ENCODE data around the gene PRCC.

PRCC gene

GRCh38 chr1:156744786-156745419 lies 22.4 kb upstream of the PRCC start:
- Histone ChIP-seq H3K27ac (peak overlapping the region; percentile 16 to 99), H3K4me3 (no peak overlapping the region)
- TF ChIP-seq CTCF (IDR thresholded peaks at IDR 0.05), result no peak
- DNase-seq (ENCODE audit: low spot score), result no peak

- peak overlapping the region; percentile 100 for H3K4me3 ChIP-seq
- DNase-seq (ENCODE audit: low spot score), result no peak
- no peak for TF ChIP-seq CTCF (IDR thresholded peaks at IDR 0.05)
These were observed 21.5 kb upstream of the PRCC start for GRCh38 chr1:156745881-156746280.

DNA sequence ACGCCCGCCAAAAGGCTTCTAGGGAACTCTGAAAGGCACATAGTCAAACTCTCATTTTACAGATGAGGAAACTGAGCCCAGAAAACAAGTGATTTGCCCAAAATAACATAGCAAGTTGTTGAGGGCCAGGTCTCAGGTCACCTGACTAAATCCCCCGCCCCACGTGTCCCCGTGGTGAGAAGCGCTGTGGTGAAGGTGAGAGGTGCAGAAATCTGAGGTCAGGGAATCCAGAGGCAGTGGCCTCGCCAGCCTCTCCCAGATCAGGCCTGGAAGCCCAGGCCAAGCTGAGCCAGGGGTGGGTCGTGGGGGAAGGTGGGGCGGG lies 21.0 kb upstream of the PRCC start:
- Histone ChIP-seq H3K4me3 (peak overlapping the region; percentile 100), H3K27ac (peak overlapping the region; percentile 98 to 99)
- DNase-seq (ENCODE audit: low spot score), result no peak
- TF ChIP-seq CTCF (IDR thresholded peaks at IDR 0.05), result no peak

More at GRCh38 chr1:156745881-156746280, 21.5 kb upstream of the PRCC start:
- peak overlapping the region; percentile 98 to 99 for H3K27ac ChIP-seq

DNA sequence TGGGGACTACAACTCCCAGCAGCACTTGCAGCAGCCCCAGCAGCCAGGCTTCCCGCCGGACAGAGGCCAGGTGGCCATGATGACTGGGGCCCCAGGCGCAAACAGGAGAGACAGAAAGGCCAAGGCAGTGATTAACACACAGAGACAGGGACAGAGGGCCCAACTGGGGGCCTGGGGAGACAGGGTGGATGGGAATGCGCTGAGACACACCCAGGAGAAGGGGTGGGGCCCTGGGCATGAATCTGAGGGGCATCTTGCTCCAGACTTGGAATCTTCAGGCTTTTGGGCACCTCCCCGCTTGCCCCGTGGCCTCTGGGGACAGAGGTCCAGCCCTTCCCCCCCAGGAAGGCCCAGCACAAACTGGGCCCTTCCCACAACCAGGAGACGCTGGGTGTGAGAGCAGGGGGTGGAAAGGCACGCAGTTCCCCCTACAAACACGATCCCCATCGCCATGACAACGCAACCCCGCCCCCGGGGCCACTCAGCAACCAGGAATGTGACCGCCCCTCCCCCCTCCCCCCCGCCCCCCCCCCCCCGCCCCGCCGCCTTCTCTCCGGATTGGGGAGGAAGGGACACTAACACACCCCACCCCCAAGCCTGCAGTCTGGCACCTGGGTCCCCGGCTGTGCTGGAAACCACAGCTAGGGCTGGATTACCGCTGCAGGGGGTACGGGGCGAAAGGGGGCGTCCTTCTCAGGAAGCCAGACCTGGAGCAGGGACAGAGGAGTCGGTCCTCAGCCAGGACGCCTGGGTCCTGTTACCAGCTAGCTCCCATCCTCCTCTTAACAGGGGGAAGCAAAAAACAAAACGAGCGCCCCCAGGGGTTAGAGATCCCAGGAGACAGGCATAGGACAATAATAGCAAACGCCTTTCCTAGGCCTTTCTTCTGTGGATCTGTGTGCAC lies 20.4 kb upstream of the PRCC start:
- peak; percentile 98 for DNase-seq (ENCODE audit: low spot score)
- Histone ChIP-seq H3K4me3 (peak overlapping the region; percentile 100), H3K27ac (peak overlapping the region; percentile 98 to 99)
- no peak for TF ChIP-seq CTCF (IDR thresholded peaks at IDR 0.05)

GRCh38 chr1:156747742-156748669 lies 19.3 kb upstream of the PRCC start:
- no peak for TF ChIP-seq CTCF (IDR thresholded peaks at IDR 0.05)
- H3K27ac ChIP-seq, result peak overlapping the region; percentile 98 to 99
- peak overlapping the region; percentile 100 for H3K4me3 ChIP-seq
- DNase-seq (ENCODE audit: low spot score), result peak; percentile 75

GRCh38 chr1:156748670-156749418 lies 18.5 kb upstream of the PRCC start:
- Histone ChIP-seq H3K27ac (peak overlapping the region; percentile 98 to 99), H3K4me3 (peak overlapping the region; percentile 100)
- DNase-seq (ENCODE audit: low spot score), result peak; percentile 81
- no peak for TF ChIP-seq CTCF (IDR thresholded peaks at IDR 0.05)

Data from coronary artery (tissue), 2 donors.